HepG2 (cell line): ENCODE measurements around the gene PRDX4. TPM values are rescaled to one million over a fixed set of nuclear protein-coding genes. Genes with fewer than 3 reads are reported as not detected.

Experiments used
- ATAC-seq: fragments of 200-7000 bp; cut with Tn5 transposase; 3 replicates; pipeline ENCODE4 v1.9.1; 2020; ENCODE audit warnings: mild to moderate bottlenecking, moderate library complexity
- BruUV-seq: library from RNA; stranded (reverse); fragments of 400-500 nt; replicated peaks from 2 replicates; lab custom pipeline; 2021; lab: Mats Ljungman, UMichigan
- CTCF ChIA-PET: fragments of 300-600 bp; formaldehyde crosslinking; extraction: SDS; loops from one replicate; lab custom pipeline; 2021; ENCODE audit warnings: low total read pairs, inconsistent platforms, low intra/inter-chr PET ratio; lab: Yijun Ruan, JAX
- POLR2A ChIA-PET: fragments of 350-600 bp; sonication (Branson Sonifier 250); formaldehyde crosslinking; loops from one replicate; lab custom pipeline; 2020; ENCODE audit warnings: antibody characterized with exemption, inconsistent platforms; lab: Yijun Ruan, JAX
- DNase-seq: peaks from one replicate; pipeline ENCODE4 v3.0.0-alpha.2; 2015; ENCODE audit warnings: low spot score
- FAIRE-seq: peaks from 3 replicates; lab custom pipeline; 2011; peaks lifted over from hg19 to GRCh38; lab: Jason Lieb, UNC
- H2AFZ ChIP-seq: one replicate; pipeline ENCODE4 v1.6.1; 2011; ENCODE audit warnings: low read length, inconsistent platforms
- H3K27ac ChIP-seq: fragments of 300-600 bp; 3 replicates; pipeline ENCODE4 v1.8.0; 2011; ENCODE audit warnings: mixed run types, mild to moderate bottlenecking, mixed read lengths, low read length, inconsistent platforms; ENCODE audit not compliant: insufficient read depth; ENCODE audit errors: extremely low read length
- H3K27me3 ChIP-seq, 2 experiments: fragments of 200-600 bp in 1 of 2; 2 replicates in 1 of 2; 3 replicates in 1 of 2; pipeline versions ENCODE4 v1.6.0 to v1.8.0; 2011; ENCODE audit warnings: low read length in 2 of 2, mild to moderate bottlenecking in 2 of 2, moderate library complexity in 2 of 2, inconsistent platforms in 1 of 2; ENCODE audit not compliant: insufficient read depth in 2 of 2, control insufficient read depth in 1 of 2
- H3K36me3 ChIP-seq, 2 experiments: fragments of 200-600 bp in 1 of 2; replicated peaks in 1 of 2; 2 replicates in 1 of 2; 3 replicates in 1 of 2; pipeline versions ENCODE4 v1.5.1 to v1.8.0; 2011; ENCODE audit warnings: low read length in 2 of 2, inconsistent platforms in 1 of 2; ENCODE audit not compliant: insufficient read depth in 2 of 2, control insufficient read depth in 1 of 2
- H3K4me1 ChIP-seq: 2 replicates; pipeline ENCODE4 v1.5.1; 2012; ENCODE audit warnings: low read length, inconsistent platforms; ENCODE audit not compliant: insufficient read depth
- H3K4me2 ChIP-seq: 2 replicates; pipeline ENCODE4 v1.6.0; 2011; ENCODE audit warnings: low read depth, low read length, inconsistent platforms
- H3K4me3 ChIP-seq, 3 experiments: fragments of 200-600 bp in 1 of 3; sonication (generic), shearing (Covaris generic) in 1 of 3; replicated peaks in 1 of 3; 2 replicates each; pipeline ENCODE4 v1.5.1; 2011 to 2016; ENCODE audit warnings: low read length in 3 of 3, inconsistent platforms in 2 of 3, low read depth in 2 of 3, mild to moderate bottlenecking in 2 of 3, control low read depth in 1 of 3, mixed read lengths in 1 of 3; ENCODE audit not compliant: insufficient read depth in 1 of 3
- H3K79me2 ChIP-seq: one replicate; pipeline ENCODE4 v1.6.1; 2011; ENCODE audit warnings: low read length, inconsistent platforms; ENCODE audit not compliant: insufficient read depth
- H3K9ac ChIP-seq: 2 replicates; pipeline ENCODE4 v1.6.0; 2011; ENCODE audit warnings: mild to moderate bottlenecking, low read depth, low read length, inconsistent platforms; ENCODE audit not compliant: insufficient read depth
- H3K9me3 ChIP-seq: 2 replicates; pipeline ENCODE4 v1.5.1; 2012; ENCODE audit warnings: mild to moderate bottlenecking, low read length
- H4K20me1 ChIP-seq: 2 replicates; pipeline ENCODE4 v1.6.0; 2011; ENCODE audit warnings: inconsistent platforms, mild to moderate bottlenecking, low read length, moderate library complexity; ENCODE audit not compliant: insufficient read depth
- ARID5B ChIP-seq: IDR thresholded peaks from 2 replicates; pipeline ENCODE4 v1.4.0; 2020; ENCODE audit warnings: mild to moderate bottlenecking, missing genetic modification reagents
- CHD4 ChIP-seq: fragments of 200-600 bp; sonication (generic); IDR thresholded peaks from 2 replicates; pipeline ENCODE4 v1.7.0; 2017; ENCODE audit warnings: mild to moderate bottlenecking, low read length, borderline replicate concordance
- CREM ChIP-seq, 2 experiments: sonication (generic) in 1 of 2; formaldehyde crosslinking in 1 of 2; IDR thresholded peaks; 2 replicates each; pipeline versions ENCODE4 v1.4.0 to v1.6.1; 2016 to 2020; ENCODE audit warnings: antibody characterized with exemption in 1 of 2, mild to moderate bottlenecking in 1 of 2, missing genetic modification reagents in 1 of 2
- GATA4 ChIP-seq: sonication (generic); IDR thresholded peaks from 2 replicates; pipeline ENCODE4 v1.6.1; 2016; ENCODE audit warnings: antibody characterized with exemption, low read depth, borderline replicate concordance
- PCBP2 ChIP-seq: fragments of 200-400 bp; formaldehyde crosslinking; optimal IDR thresholded peaks from 2 replicates; pipeline ENCODE3; 2018; ENCODE audit warnings: low read length, low read depth; ENCODE audit not compliant: poor library complexity, severe bottlenecking
- POLR2G ChIP-seq: fragments of 200-400 bp; formaldehyde crosslinking; IDR thresholded peaks from 2 replicates; pipeline ENCODE4 v1.6.1; 2018; ENCODE audit warnings: mild to moderate bottlenecking, low read depth, low read length, moderate library complexity
- RFX3 ChIP-seq: IDR thresholded peaks from 2 replicates; pipeline ENCODE4 v1.6.1; 2016; ENCODE audit warnings: missing biosample characterization, missing genetic modification reagents
- SETDB1 ChIP-seq: sonication (generic); formaldehyde crosslinking; IDR thresholded peaks from 2 replicates; pipeline ENCODE4 v1.5.1; 2020; ENCODE audit warnings: missing genetic modification reagents, mild to moderate bottlenecking, borderline replicate concordance
- SOX13 ChIP-seq, 3 experiments: fragments of 450-650 bp in 1 of 3; sonication (generic) in 1 of 3; formaldehyde crosslinking in 1 of 3; IDR thresholded peaks in 2 of 3; conservative IDR thresholded peaks in 1 of 3; 2 replicates each; pipeline versions ENCODE4 v1.5.0 to v1.6.1; 2016 to 2020; ENCODE audit warnings: antibody characterized with exemption in 1 of 3, mild to moderate bottlenecking in 1 of 3, missing compliant biosample characterization in 1 of 3, missing genetic modification reagents in 1 of 3, moderate library complexity in 1 of 3
- STAT6 ChIP-seq: sonication (generic); formaldehyde crosslinking; IDR thresholded peaks from 2 replicates; pipeline ENCODE4 v1.4.0; 2020; ENCODE audit warnings: missing genetic modification reagents, mild to moderate bottlenecking, borderline replicate concordance
- TARDBP ChIP-seq: sonication (generic); formaldehyde crosslinking; IDR thresholded peaks from 2 replicates; pipeline ENCODE4 v1.8.0; 2022; ENCODE audit warnings: mild to moderate bottlenecking, missing genetic modification reagents
- ZNF607 ChIP-seq: sonication (generic); formaldehyde crosslinking; IDR thresholded peaks from 2 replicates; pipeline ENCODE4 v1.5.1; 2020; ENCODE audit warnings: missing genetic modification reagents, mild to moderate bottlenecking, borderline replicate concordance
- ZNF746 ChIP-seq: sonication (generic); formaldehyde crosslinking; IDR thresholded peaks from 2 replicates; pipeline ENCODE4 v1.8.0; 2022; ENCODE audit warnings: mild to moderate bottlenecking, missing genetic modification reagents
- ZNF792 ChIP-seq: IDR thresholded peaks from 2 replicates; pipeline ENCODE4 v1.6.1; 2016
- WGBS: methylation state at CpG from one replicate; pipeline ENCODE4 v1.1.6; 2017; ENCODE audit warnings: low lambda C conversion rate; 5-methylcytosine and 5-hydroxymethylcytosine counted together
- in situ Hi-C: cut with HindIII; loops from 2 replicates; pipeline ENCODE4 v1.10.0; 2017; ENCODE audit warnings: low pct_unique_long_range_greater_than_20kb; ENCODE audit not compliant: extremely low pct_ligation_motif_present
- intact Hi-C: fragments of 100-400 bp; cut with micrococcal nuclease; formaldehyde crosslinking; loops from one replicate; pipeline ENCODE4 v1.10.0; 2022; ENCODE audit not compliant: unreplicated experiment
- polyA plus RNA-seq, 8 experiments: library from polyadenylated mRNA; depleted of rRNA in 3 of 8; stranded (reverse) in 7 of 8; unstranded in 1 of 8; fragments of >200 nt; fragmentation: Illumina TruSeq in 4 of 8; extraction: Trizol in 4 of 8; gene quantifications; 2 replicates each; pipeline versions ENCODE4 v1.2.1 to v1.2.3, GENCODE V29; 2011 to 2016; ENCODE audit warnings: low read depth in 4 of 8, missing spikeins in 1 of 8, mixed read lengths in 1 of 8; ENCODE audit not compliant: insufficient read depth in 1 of 8
- total RNA-seq, 5 experiments: library from RNA; depleted of rRNA; stranded (reverse); fragments of >200 nt; fragmentation: Illumina TruSeq; extraction: Trizol; gene quantifications; 2 replicates each; pipeline ENCODE4 v1.2.3, GENCODE V29; 2016; ENCODE audit warnings: low read depth in 1 of 5
- TF ChIP-seq, protein P1 (sequence below): sonication (generic); formaldehyde crosslinking; IDR thresholded peaks from 2 replicates; pipeline ENCODE4 v1.5.1; 2020; ENCODE audit warnings: missing genetic modification reagents, mild to moderate bottlenecking, borderline replicate concordance

PRDX4 gene
- total and polyA plus RNA-seq, 2 of the 13 experiments (the other 11 are each of a cell fraction or from before 2014, with no cell fraction given), result 217 to 252 TPM

- 64% methylated on average over 9 of the region's 9 CpGs for WGBS
- POLR2A ChIA-PET, result no interaction called here
- intact Hi-C loops, result no loop called here
- TF ChIP-seq ZNF607 (CRISPR knock-in tag) (no peak), GATA4 (no peak), ZNF746 (CRISPR knock-in tag) (no peak), ZNF792 (no peak), RFX3 (no peak), STAT6 (no peak), SETDB1 (CRISPR knock-in tag) (no peak), PCBP2 (no peak), SOX13 (IDR thresholded peaks at IDR 0.05) (no peak), SOX13 (CRISPR knock-in tag; conservative IDR thresholded peaks at IDR 0.05 in 1 of 2, IDR thresholded peaks at IDR 0.05 in 1 of 2) (no peak), CHD4 (no peak), ARID5B (CRISPR knock-in tag) (no peak), CREM (IDR thresholded peaks at IDR 0.05) (no peak), CREM (CRISPR knock-in tag; IDR thresholded peaks at IDR 0.05) (no peak), POLR2G (no peak), TARDBP (no peak)
- TF ChIP-seq, protein P1, sequence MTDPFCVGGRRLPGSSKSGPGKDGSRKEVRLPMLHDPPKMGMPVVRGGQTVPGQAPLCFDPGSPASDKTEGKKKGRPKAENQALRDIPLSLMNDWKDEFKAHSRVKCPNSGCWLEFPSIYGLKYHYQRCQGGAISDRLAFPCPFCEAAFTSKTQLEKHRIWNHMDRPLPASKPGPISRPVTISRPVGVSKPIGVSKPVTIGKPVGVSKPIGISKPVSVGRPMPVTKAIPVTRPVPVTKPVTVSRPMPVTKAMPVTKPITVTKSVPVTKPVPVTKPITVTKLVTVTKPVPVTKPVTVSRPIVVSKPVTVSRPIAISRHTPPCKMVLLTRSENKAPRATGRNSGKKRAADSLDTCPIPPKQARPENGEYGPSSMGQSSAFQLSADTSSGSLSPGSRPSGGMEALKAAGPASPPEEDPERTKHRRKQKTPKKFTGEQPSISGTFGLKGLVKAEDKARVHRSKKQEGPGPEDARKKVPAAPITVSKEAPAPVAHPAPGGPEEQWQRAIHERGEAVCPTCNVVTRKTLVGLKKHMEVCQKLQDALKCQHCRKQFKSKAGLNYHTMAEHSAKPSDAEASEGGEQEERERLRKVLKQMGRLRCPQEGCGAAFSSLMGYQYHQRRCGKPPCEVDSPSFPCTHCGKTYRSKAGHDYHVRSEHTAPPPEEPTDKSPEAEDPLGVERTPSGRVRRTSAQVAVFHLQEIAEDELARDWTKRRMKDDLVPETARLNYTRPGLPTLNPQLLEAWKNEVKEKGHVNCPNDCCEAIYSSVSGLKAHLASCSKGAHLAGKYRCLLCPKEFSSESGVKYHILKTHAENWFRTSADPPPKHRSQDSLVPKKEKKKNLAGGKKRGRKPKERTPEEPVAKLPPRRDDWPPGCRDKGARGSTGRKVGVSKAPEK (CRISPR knock-in tag), result no peak
Observed at GRCh38 chrX:23644744-23645143, 22.5 kb upstream of the PRDX4 start.

More at GRCh38 chrX:23644744-23645143, 22.5 kb upstream of the PRDX4 start:
- Histone ChIP-seq H3K79me2 (no peaks in the 10 kb centered on the region), H3K27ac (no peak overlapping the region), H3K4me2 (no peak overlapping the region), H3K9ac (no peak overlapping the region), H3K9me3 (no peaks in the 10 kb centered on the region), H4K20me1 (no peaks in the 10 kb centered on the region), H3K4me1 (no peaks in the 10 kb centered on the region), H3K36me3 (no peaks in the 10 kb centered on the region), H3K4me3 (no peak overlapping the region), H3K27me3 (no peaks in the 10 kb centered on the region), H2AFZ (no peak overlapping the region)
- BruUV-seq, result no TSS peak
- in situ Hi-C loops, result no loop called here
- CTCF ChIA-PET, result no interaction called here
- no peak for ATAC-seq
- no peak for DNase-seq
- no peak for FAIRE-seq
